Activated T-cell treated with anti-CD3 and anti-CD28 coated beads, Interleukin-2, amount 50 U/mL, for 72 hours (primary cell): ENCODE data around the gene TSPAN31. TPM values are rescaled to one million over a fixed set of nuclear protein-coding genes. Genes with fewer than 3 reads are reported as not detected.

Experiments used
- ATAC-seq, 2 donors: fragments of 150-1000 bp; cut with Tn5 transposase; replicated peaks in 1 of 2; 2 replicates each; pipeline ENCODE4 v1.10.0; 2021; ENCODE audit warnings: moderate library complexity in 2 of 2, mild to moderate bottlenecking in 1 of 2
- DNase-seq, 2 donors: peaks; one replicate each; pipeline ENCODE4 v3.0.0; 2021 to 2022; ENCODE audit warnings: mixed read lengths in 1 of 2
- H3K27ac Mint-ChIP-seq: one replicate; pipeline ENCODE4 v1.8.0; 2022; ENCODE audit warnings: mild to moderate bottlenecking, moderate library complexity, mixed read lengths
- H3K27me3 Mint-ChIP-seq: one replicate; pipeline ENCODE4 v1.8.0; 2022; ENCODE audit warnings: low read depth, mixed read lengths
- H3K36me3 Mint-ChIP-seq, 2 donors: one replicate each; pipeline ENCODE4 v1.8.0; 2022; ENCODE audit warnings: mixed read lengths in 2 of 2, mild to moderate bottlenecking in 1 of 2; ENCODE audit not compliant: insufficient read depth in 2 of 2
- H3K4me1 Mint-ChIP-seq: one replicate; pipeline ENCODE4 v1.8.0; 2022; ENCODE audit warnings: low read depth, mixed read lengths
- H3K4me3 Mint-ChIP-seq, 2 donors: one replicate each; pipeline ENCODE4 v1.8.0; 2022; ENCODE audit warnings: mild to moderate bottlenecking in 2 of 2, mixed read lengths in 2 of 2, moderate library complexity in 2 of 2
- H3K9me3 Mint-ChIP-seq, 2 donors: one replicate each; pipeline ENCODE4 v1.8.0; 2022; ENCODE audit warnings: mixed read lengths in 2 of 2
- total RNA-seq, 2 donors: library from RNA; stranded (reverse); gene quantifications; one replicate each; pipeline ENCODE4 v1.2.3, GENCODE V29; 2022

TSPAN31 gene
- total RNA-seq, 2 donors from 2014 or later, result 18.2 to 19.6 TPM

GRCh38 chr12:57735952-57736740 lies 8.7 kb upstream of the TSPAN31 start:
- DNase-seq, result no peak
- Mint-ChIP-seq H3K4me3 (no peak overlapping the region), H3K27ac (no peak overlapping the region), H3K9me3 (no peaks in the 10 kb centered on the region), H3K4me1 (peaks cover 32% of the 10 kb centered on the region), H3K27me3 (no peaks in the 10 kb centered on the region), H3K36me3 (peaks cover 2 to 11% of the 10 kb centered on the region in 2 donors)
- no peak for ATAC-seq

- H3K36me3 Mint-ChIP-seq, result peaks cover 2 to 7% of the 10 kb centered on the region in 2 donors
- H3K4me1 Mint-ChIP-seq, result peaks cover 36% of the 10 kb centered on the region
- H3K27ac Mint-ChIP-seq, result no peak overlapping the region
- H3K4me3 Mint-ChIP-seq, result no peak overlapping the region
- no peaks in the 10 kb centered on the region for H3K9me3 Mint-ChIP-seq
- ATAC-seq (no peak), DNase-seq (no peak)
- no peaks in the 10 kb centered on the region for H3K27me3 Mint-ChIP-seq
Measured at GRCh38 chr12:57736741-57737466, 7.9 kb upstream of the TSPAN31 start.

GRCh38 chr12:57737467-57738460 lies 7.1 kb upstream of the TSPAN31 start:
- no peak for DNase-seq
- Mint-ChIP-seq H3K9me3 (no peaks in the 10 kb centered on the region), H3K36me3 (peaks cover 2 to 7% of the 10 kb centered on the region in 2 donors), H3K4me1 (peaks cover 45% of the 10 kb centered on the region), H3K27me3 (no peaks in the 10 kb centered on the region), H3K4me3 (no peak overlapping the region), H3K27ac (no peak overlapping the region)
- no peak for ATAC-seq

- DNase-seq, result no peak
- no peaks in the 10 kb centered on the region for H3K9me3 Mint-ChIP-seq
Measured at GRCh38 chr12:57738661-57739237, 6.1 kb upstream of the TSPAN31 start, which contains the start of gene AGAP2. AGAP2 (minus strand) TSS chr12:57738742; CDS start chr12:57738246, 496 bp downstream.

GRCh38 chr12:57739387-57739786 lies 5.5 kb upstream of the TSPAN31 start:
- Mint-ChIP-seq H3K27me3 (no peaks in the 10 kb centered on the region), H3K4me3 (peak overlapping the region; percentile 56 to 61)
- no peak for DNase-seq

More at GRCh38 chr12:57738661-57739237, 6.1 kb upstream of the TSPAN31 start, which contains the start of gene AGAP2:
- ATAC-seq, result no peak
- Mint-ChIP-seq H3K27ac (peak within 1 kb of the TSS; percentile 75), H3K4me1 (peaks cover 45% of the 10 kb centered on the region), H3K27me3 (no peaks in the 10 kb centered on the region), H3K4me3 (peak within 1 kb of the TSS; percentile 56 to 61), H3K36me3 (peaks cover 2 to 7% of the 10 kb centered on the region in 2 donors)

GRCh38 chr12:57739914-57740538 lies 4.8 kb upstream of the TSPAN31 start:
- no peaks in the 10 kb centered on the region for H3K27me3 Mint-ChIP-seq
- H3K9me3 Mint-ChIP-seq, result no peaks in the 10 kb centered on the region
- DNase-seq (no peak), ATAC-seq (no peak)
- peak overlapping the region; percentile 61 to 80 for H3K4me3 Mint-ChIP-seq
- H3K4me1 Mint-ChIP-seq, result peaks cover 57% of the 10 kb centered on the region
- H3K27ac Mint-ChIP-seq, result no peak overlapping the region
- H3K36me3 Mint-ChIP-seq, result peaks cover 4 to 6% of the 10 kb centered on the region in 2 donors

More at GRCh38 chr12:57739387-57739786, 5.5 kb upstream of the TSPAN31 start:
- no peak for ATAC-seq
- H3K9me3 Mint-ChIP-seq, result no peaks in the 10 kb centered on the region
- H3K36me3 Mint-ChIP-seq, result peaks cover 2 to 6% of the 10 kb centered on the region in 2 donors
- peaks cover 50% of the 10 kb centered on the region for H3K4me1 Mint-ChIP-seq
- peak overlapping the region; percentile 75 for H3K27ac Mint-ChIP-seq

GRCh38 chr12:57740656-57741412 lies 4.0 kb upstream of the TSPAN31 start:
- Mint-ChIP-seq H3K4me1 (peaks cover 63% of the 10 kb centered on the region), H3K4me3 (peak overlapping the region; percentile 80), H3K36me3 (peaks cover 4 to 6% of the 10 kb centered on the region in 2 donors), H3K27ac (peak overlapping the region; percentile 29), H3K27me3 (no peaks in the 10 kb centered on the region), H3K9me3 (no peaks in the 10 kb centered on the region)
- ATAC-seq (peak; percentile 52 to 69), DNase-seq (peak; percentile 79 to 80)

GRCh38 chr12:57741413-57741789 lies 3.4 kb upstream of the TSPAN31 start:
- Mint-ChIP-seq H3K27me3 (no peaks in the 10 kb centered on the region), H3K4me1 (peaks cover 66% of the 10 kb centered on the region), H3K9me3 (no peaks in the 10 kb centered on the region), H3K27ac (peak overlapping the region; percentile 74), H3K4me3 (peak overlapping the region; percentile 80), H3K36me3 (peaks cover 4 to 6% of the 10 kb centered on the region in 2 donors)
- ATAC-seq, result no peak
- no peak for DNase-seq

- Mint-ChIP-seq H3K27ac (peak overlapping the region; percentile 74), H3K27me3 (no peaks in the 10 kb centered on the region), H3K4me1 (peaks cover 62% of the 10 kb centered on the region), H3K4me3 (peak overlapping the region; percentile 80), H3K9me3 (no peaks in the 10 kb centered on the region), H3K36me3 (peaks cover 4 to 6% of the 10 kb centered on the region in 2 donors)
- DNase-seq, result peak; percentile 77 to 83
- peak; percentile 71 to 75 for ATAC-seq
Measured at GRCh38 chr12:57741844-57742738, 2.7 kb upstream of the TSPAN31 start.

GRCh38 chr12:57743769-57744168 lies 1.1 kb upstream of the TSPAN31 start:
- Mint-ChIP-seq H3K9me3 (no peaks in the 10 kb centered on the region), H3K4me1 (peaks cover 62% of the 10 kb centered on the region), H3K27me3 (no peaks in the 10 kb centered on the region), H3K36me3 (peaks cover 4 to 19% of the 10 kb centered on the region in 2 donors), H3K4me3 (peak overlapping the region; percentile 88 to 99), H3K27ac (peak overlapping the region; percentile 65)
- DNase-seq, result no peak
- no peak for ATAC-seq
